ENCODE measurements around the gene COX6B2.
"Not testable (repeated sequence)": the region's sequence is repeated elsewhere in the genome, so short reads cannot be mapped to it uniquely, and the experiment has no call there.

COX6B2 gene

GRCh38 chr19:55341595-55342531 lies 12.7 kb downstream of the COX6B2 start:
- no peak for DNase-seq (ENCODE audit: low read depth in 2 of 2, low spot score in 1 of 2)

DNA sequence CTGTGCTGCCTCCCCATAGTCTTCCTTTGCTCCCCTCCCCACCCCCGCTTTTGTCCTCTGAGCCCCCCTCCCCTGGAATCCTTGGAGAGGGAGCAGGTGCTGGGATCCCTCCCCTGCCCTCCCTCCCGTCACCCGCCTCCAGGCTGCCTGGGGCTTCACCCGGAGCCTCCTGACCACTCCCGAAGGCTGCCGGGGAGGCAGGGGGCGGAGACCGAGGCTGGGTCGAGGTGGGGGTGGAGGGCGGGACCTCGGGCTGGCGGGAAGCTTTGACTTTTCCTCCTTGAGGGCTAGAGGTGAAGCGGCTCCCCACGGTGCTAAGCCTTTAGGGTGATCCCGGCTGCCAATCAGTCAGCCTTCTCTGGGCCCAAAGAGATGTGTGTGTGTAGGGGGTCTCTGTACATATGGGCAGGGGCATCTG lies 13.3 kb downstream of the COX6B2 start:
- DNase-seq (ENCODE audit: low read depth in 2 of 2, low spot score in 1 of 2), result no peak

DNA sequence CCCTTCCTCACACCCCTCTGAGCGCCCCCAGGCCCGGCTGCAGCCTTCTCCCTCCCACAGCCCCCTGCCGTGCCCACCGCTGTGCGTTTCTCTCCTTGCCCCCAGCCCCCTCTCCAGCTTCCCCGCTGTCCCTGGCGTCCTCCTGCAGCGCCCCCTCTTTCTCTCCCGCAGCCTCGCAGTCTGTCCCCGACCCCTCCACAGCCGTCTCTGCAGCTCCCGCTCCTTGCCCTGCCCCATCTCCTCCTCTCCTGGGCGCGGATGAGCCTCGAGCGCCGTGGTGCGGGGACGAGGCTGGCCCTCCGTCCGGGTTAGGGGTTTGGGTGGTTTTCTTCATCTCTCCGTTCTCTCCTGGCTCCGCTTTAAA lies 13.8 kb downstream of the COX6B2 start:
- no peak for DNase-seq (ENCODE audit: low read depth in 2 of 2, low spot score in 1 of 2)

GRCh38 chr19:55339889-55340783 lies 14.4 kb downstream of the COX6B2 start:
- no peak for DNase-seq (ENCODE audit: low read depth in 2 of 2, low spot score in 1 of 2)

GRCh38 chr19:55339105-55339888 lies 15.2 kb downstream of the COX6B2 start, which contains the start of gene KMT5C:
TSS of gene KMT5C (plus strand) at chr19:55339876. CDS start at chr19:55341937, 2,061 bp downstream.
- peak; percentile 100 for DNase-seq (ENCODE audit: low read depth in 2 of 2, low spot score in 1 of 2)

GRCh38 chr19:55336101-55336500 lies 18.4 kb downstream of the COX6B2 start:
- no peak for DNase-seq (ENCODE audit: low read depth in 2 of 2, low spot score in 1 of 2)

DNA sequence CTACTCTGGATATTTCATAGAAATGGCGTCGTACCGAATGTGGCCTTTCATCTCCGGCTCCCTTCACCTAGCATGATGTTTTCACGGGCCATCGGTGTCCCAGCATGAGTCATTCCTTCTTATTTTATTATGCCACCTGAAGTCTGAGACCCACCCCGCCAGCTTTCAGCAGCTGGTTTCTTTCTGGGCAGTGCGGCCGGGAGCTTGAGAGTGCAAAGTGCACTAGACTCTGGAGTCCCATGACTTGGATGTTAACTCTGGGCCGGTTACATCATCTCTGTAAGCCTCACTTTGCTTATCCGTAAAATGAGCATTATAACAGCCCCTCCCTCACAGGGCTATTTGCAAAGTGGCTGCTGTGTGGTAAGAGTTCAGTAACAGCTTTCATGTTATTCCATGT lies 20.6 kb downstream of the COX6B2 start:
- no peak for DNase-seq (ENCODE audit: low read depth in 2 of 2, low spot score in 1 of 2)

GRCh38 chr19:55329791-55330190 lies 24.7 kb downstream of the COX6B2 start:
- DNase-seq (ENCODE audit: low read depth in 2 of 2, low spot score in 1 of 2), result not testable (repeated sequence)

DNA sequence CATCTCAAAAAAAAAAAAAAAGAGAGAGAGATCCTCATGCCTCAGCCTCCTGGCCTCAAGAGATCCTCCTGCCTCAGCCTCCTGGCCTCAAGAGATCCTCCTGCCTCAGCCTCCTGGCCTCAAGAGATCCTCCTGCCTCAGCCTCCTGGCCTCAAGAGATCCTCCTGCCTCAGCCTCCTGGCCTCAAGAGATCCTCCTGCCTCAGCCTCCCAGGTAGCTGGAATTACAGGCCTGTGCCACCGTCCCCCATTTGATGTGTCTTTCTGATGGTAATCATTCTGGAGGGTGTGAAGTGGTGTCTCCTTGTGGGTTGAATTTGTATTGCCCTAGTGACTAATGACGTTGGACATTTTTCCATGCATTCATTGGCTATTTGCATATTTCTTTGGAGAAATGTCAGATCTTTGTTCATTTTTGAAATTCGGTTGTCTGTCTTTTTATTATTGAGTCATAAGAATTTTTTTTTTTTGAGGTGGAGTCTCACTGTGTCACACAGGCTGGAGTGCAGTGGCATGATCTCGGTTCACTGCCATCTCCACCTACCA lies 25.7 kb downstream of the COX6B2 start:
- not testable (repeated sequence) for DNase-seq (ENCODE audit: low read depth in 2 of 2, low spot score in 1 of 2)

DNA sequence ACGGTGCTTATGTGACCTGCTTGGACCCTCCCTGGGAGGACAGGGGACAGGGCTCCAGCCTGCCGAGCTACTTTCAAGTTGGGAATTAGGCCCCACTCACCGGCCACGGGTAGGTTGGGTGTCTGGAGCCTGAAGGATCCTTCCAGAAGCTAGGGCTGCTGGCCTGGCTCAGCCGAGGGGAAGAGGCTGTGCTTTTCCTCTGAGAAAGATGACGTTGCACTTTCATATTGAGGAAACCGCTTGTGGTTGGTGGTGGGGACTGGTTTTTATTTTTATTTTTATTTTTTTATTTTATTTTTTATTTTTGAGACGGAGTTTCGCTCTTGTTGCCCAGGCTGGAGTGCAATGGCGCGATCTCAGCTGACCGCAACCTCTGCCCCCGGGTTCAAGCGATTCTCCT lies 29.3 kb downstream of the COX6B2 start, which contains the start of gene TMEM150B:
Gene TMEM150B, minus strand, starts transcription at position 170 of the 400 bp plus-strand sequence. CDS start 4,305 bp downstream, outside the sequence.
- DNase-seq (ENCODE audit: low read depth in 2 of 2, low spot score in 1 of 2), result no peak

DNA sequence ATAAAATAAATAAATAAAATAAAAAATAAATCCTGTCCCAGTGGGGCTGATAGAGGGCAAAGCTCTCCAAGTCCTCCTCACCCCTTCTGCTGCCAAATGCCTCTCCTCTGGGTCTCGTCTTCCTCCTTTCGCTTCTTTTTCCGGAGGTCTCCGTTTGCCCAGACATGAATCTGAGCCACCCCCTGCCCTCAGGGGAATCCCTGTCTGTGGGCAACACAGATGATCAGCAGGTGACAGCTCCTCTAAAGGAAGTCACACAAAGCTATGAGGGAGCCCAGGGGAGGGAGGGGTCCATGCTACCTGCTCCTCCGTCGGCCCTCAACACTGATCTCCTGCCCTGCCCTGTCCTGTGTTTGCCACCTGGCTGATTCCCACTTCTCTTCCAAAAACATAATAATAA lies 29.9 kb downstream of the COX6B2 start:
- DNase-seq (ENCODE audit: low read depth in 2 of 2, low spot score in 1 of 2), result no peak

DNA sequence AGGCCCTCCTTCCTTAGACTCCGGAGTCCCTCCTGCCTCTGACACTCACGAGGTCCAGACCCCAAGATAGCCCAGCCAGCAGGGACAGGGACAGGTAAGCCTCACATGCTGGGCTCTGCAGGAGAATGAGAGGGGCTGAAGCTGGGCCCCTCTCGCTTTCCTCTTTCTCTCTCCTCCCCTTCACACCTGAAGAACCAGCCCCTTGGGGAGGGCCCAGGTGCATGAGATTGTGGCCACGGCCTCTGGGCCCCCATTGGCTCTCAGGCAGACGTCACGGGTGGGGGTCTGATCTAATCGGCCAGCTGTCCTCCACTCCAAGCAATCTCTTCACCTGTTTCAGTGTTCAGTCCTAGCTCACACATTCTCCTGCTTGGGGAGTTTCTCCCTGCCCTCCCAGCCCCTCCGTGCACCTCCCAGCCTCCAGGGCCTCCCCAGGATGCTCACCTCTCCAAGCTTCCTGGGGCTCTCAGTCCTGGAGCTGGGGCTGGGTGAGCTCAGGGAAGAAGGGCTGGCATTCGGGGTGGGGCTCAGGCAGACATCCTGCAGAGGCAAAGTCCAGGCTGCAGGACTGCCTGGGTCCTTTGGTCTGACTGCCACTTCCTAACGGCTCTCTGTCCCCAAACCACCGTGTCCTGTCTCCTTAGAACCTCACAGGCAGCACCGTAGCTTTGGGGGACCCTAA lies 32.2 kb downstream of the COX6B2 start:
- no peak for DNase-seq (ENCODE audit: low read depth in 2 of 2, low spot score in 1 of 2)

- no peak for DNase-seq (ENCODE audit: low read depth in 2 of 2, low spot score in 1 of 2)
Measured at GRCh38 chr19:55321466-55322137, 32.9 kb downstream of the COX6B2 start.

- DNase-seq (ENCODE audit: low read depth in 2 of 2, low spot score in 1 of 2), result no peak
Measured at GRCh38 chr19:55320844-55321419, 33.6 kb downstream of the COX6B2 start.

- DNase-seq (ENCODE audit: low read depth in 2 of 2, low spot score in 1 of 2), result no peak
Measured at GRCh38 chr19:55319785-55320184, 34.7 kb downstream of the COX6B2 start.

DNA sequence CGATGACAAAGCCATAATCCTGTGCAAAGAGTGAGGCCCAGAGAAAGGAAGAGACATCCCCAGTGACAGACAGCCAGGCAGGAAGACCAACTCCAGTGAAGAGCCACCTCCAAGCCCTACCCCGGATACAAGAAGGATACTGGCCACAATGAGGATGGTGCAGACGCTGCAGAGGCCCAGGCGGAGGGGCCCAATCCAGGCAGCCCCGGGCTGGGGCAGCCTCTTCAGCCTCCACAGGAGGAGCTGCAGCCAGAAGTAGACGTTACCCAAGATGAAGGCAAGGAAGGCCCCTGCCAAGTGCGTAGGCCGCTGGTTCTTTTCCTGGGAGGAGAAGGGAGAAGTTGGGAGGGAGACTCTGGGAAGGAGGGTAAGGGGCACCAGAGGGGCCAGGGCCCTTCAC lies 37.9 kb downstream of the COX6B2 start:
- DNase-seq (ENCODE audit: low read depth in 2 of 2, low spot score in 1 of 2), result no peak

GRCh38 chr19:55315956-55316525 lies 38.5 kb downstream of the COX6B2 start:
- no peak for DNase-seq (ENCODE audit: low read depth in 2 of 2, low spot score in 1 of 2)

- DNase-seq (ENCODE audit: low read depth in 2 of 2, low spot score in 1 of 2), result no peak
Measured at GRCh38 chr19:55314396-55314795, 40.1 kb downstream of the COX6B2 start.

All from stimulated activated CD8-positive, alpha-beta memory T cell treated with anti-CD3 and anti-CD28 coated beads, Interleukin-4, amount 100 ng/mL, for 1 hour (primary cell).